Measurements from ENCODE around the gene PMM2.

DNA sequence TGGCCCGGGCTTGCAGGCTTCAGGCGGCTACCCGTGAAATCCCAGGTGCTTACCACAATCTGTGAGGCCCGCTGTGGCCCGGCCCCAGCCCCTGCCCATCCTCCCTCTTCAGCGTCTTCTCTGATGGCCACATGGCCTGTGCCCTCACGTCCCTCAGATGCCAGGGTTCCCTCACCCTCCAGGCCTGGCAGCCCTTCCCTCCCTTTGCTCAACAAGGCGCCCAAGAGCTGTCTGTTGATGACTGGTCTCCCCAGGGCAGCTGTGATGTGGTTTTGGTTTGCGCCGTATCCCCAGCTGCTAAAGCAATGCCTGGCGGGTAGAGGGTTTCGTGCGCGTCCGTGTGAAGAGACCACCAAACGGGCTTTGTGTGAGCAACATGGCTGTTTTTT lies 35.1 kb downstream of the PMM2 start:
- TF ChIP-seq, protein P1, sequence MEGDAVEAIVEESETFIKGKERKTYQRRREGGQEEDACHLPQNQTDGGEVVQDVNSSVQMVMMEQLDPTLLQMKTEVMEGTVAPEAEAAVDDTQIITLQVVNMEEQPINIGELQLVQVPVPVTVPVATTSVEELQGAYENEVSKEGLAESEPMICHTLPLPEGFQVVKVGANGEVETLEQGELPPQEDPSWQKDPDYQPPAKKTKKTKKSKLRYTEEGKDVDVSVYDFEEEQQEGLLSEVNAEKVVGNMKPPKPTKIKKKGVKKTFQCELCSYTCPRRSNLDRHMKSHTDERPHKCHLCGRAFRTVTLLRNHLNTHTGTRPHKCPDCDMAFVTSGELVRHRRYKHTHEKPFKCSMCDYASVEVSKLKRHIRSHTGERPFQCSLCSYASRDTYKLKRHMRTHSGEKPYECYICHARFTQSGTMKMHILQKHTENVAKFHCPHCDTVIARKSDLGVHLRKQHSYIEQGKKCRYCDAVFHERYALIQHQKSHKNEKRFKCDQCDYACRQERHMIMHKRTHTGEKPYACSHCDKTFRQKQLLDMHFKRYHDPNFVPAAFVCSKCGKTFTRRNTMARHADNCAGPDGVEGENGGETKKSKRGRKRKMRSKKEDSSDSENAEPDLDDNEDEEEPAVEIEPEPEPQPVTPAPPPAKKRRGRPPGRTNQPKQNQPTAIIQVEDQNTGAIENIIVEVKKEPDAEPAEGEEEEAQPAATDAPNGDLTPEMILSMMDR (IDR thresholded peaks at IDR 0.05) = no peak
- TF ChIP-seq POLR2A (IDR thresholded peaks at IDR 0.05) = no peak

All from transverse colon (tissue), 3 donors.